VCaP (cell line): ENCODE data around the gene ATP2C2.

Experiments
- H3K27ac ChIP-seq: fragments of 450-650 bp; 2 replicates; pipeline ENCODE4 v1.5.1; 2017
- CTCF ChIP-seq: fragments of 450-650 bp; conservative IDR thresholded peaks from 2 replicates; pipeline ENCODE4 v1.5.1; 2017; ENCODE audit warnings: mild to moderate bottlenecking, moderate library complexity

ATP2C2 gene

GRCh38 chr16:84358601-84359295 is 9.6 kb upstream of the ATP2C2 start:
- TF ChIP-seq CTCF, result no peak
- H3K27ac ChIP-seq, result peak overlapping the region; percentile 71; the same call in 1 of the 2 replicates

- H3K27ac ChIP-seq, result no peak overlapping the region
Observed at GRCh38 chr16:84359326-84359725, 9.0 kb upstream of the ATP2C2 start.

GRCh38 chr16:84360170-84360569 is 8.2 kb upstream of the ATP2C2 start:
- no peak for TF ChIP-seq CTCF
- 0 out of 2 replicates have a peak overlapping the region, but pooled peaks have one; percentile 69 for H3K27ac ChIP-seq

More at GRCh38 chr16:84359326-84359725, 9.0 kb upstream of the ATP2C2 start:
- TF ChIP-seq CTCF, result no peak

GRCh38 chr16:84360748-84361147 is 7.6 kb upstream of the ATP2C2 start:
- peak overlapping the region; percentile 69; the same call in 1 of the 2 replicates for H3K27ac ChIP-seq
- TF ChIP-seq CTCF, result no peak

- TF ChIP-seq CTCF, result no peak
- H3K27ac ChIP-seq, result peak overlapping the region; percentile 69
Observed at GRCh38 chr16:84361546-84361945, 6.8 kb upstream of the ATP2C2 start.

GRCh38 chr16:84362471-84362941 is 5.8 kb upstream of the ATP2C2 start:
- H3K27ac ChIP-seq, result peak overlapping the region; percentile 69
- no peak for TF ChIP-seq CTCF

DNA sequence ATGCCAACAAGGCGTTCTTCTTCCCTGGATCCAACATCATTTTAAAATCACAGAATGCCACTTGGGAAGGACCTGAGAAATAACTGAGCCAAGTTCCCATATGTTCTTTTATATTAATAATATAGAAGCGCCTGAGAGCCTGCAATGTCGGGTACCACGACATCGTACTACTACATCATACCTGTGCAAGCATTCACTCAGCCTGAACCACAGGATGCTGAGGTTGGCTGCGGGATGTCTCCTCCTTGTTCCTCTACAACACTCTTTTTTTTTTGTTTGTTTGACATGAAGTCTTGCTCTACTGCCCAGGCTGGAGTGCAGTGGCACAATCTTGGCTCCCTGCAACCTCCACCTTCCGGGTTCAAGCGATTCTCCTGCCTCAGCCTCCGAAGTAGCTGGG is 2.1 kb upstream of the ATP2C2 start:
- TF ChIP-seq CTCF, result no peak

More for the DNA sequence above, 2.1 kb upstream of the ATP2C2 start:
- no peak overlapping the region for H3K27ac ChIP-seq
